GM21576 (cell line): ENCODE results near the gene ABCF1.
"Not testable (repeated sequence)": the region's sequence is repeated elsewhere in the genome, so short reads cannot be mapped to it uniquely, and the experiment has no call there.

Experiments used
- ATAC-seq: cut with Tn5 transposase; IDR thresholded peaks from one replicate; pipeline ENCODE4 v1.9.1; 2021; ENCODE audit warnings: mild to moderate bottlenecking, moderate library complexity; ENCODE audit not compliant: unreplicated experiment

Gene ABCF1

GRCh38 chr6:30571075-30571761, at the start of gene ABCF1:
TSS of gene ABCF1 (plus strand) at chr6:30571442. CDS start at chr6:30571488, 46 bp downstream.
- peak; percentile 91 for ATAC-seq

- not testable (repeated sequence) for ATAC-seq
Observed at GRCh38 chr6:30521952-30522351, 49.3 kb upstream of the ABCF1 start.

- ATAC-seq = not testable (repeated sequence)
Observed at GRCh38 chr6:30526444-30526843, 44.8 kb upstream of the ABCF1 start.

GRCh38 chr6:30529349-30529875, 41.8 kb upstream of the ABCF1 start:
- ATAC-seq = peak; percentile 54

- no peak for ATAC-seq
Observed at GRCh38 chr6:30530014-30530413, 41.2 kb upstream of the ABCF1 start.

- ATAC-seq = no peak
Observed at GRCh38 chr6:30533460-30534294, 37.6 kb upstream of the ABCF1 start.

- no peak for ATAC-seq
Observed at GRCh38 chr6:30537931-30538330, 33.3 kb upstream of the ABCF1 start.

- peak; percentile 49 for ATAC-seq
Observed at GRCh38 chr6:30541515-30542403, 29.5 kb upstream of the ABCF1 start.

- no peak for ATAC-seq
Observed at GRCh38 chr6:30542404-30542725, 28.9 kb upstream of the ABCF1 start.

- ATAC-seq = no peak
Observed at GRCh38 chr6:30542915-30543314, 28.3 kb upstream of the ABCF1 start.

GRCh38 chr6:30543821-30544220, 27.4 kb upstream of the ABCF1 start:
- no peak for ATAC-seq

GRCh38 chr6:30544666-30545272, 26.5 kb upstream of the ABCF1 start:
- no peak for ATAC-seq

GRCh38 chr6:30547454-30547853, 23.8 kb upstream of the ABCF1 start:
- no peak for ATAC-seq

- ATAC-seq = no peak
Observed at GRCh38 chr6:30548375-30548774, 22.9 kb upstream of the ABCF1 start.

GRCh38 chr6:30554404-30554803, 16.8 kb upstream of the ABCF1 start:
- no peak for ATAC-seq

- no peak for ATAC-seq
Observed at GRCh38 chr6:30554962-30555815, 16.1 kb upstream of the ABCF1 start.

GRCh38 chr6:30555816-30556065, 15.5 kb upstream of the ABCF1 start:
- no peak for ATAC-seq

- peak; percentile 70 for ATAC-seq
Observed at GRCh38 chr6:30556066-30556905, 15.0 kb upstream of the ABCF1 start, which contains the start of gene GNL1. TSS of gene GNL1 (minus strand) at chr6:30556489. CDS start at chr6:30556203, 286 bp downstream.
